H1 (cell line): Measurements from ENCODE around the gene ARHGAP15. TPM values are rescaled to one million over a fixed set of nuclear protein-coding genes. Genes with fewer than 3 reads are reported as not detected.

Source experiments
- CEBPB ChIP-seq: IDR thresholded peaks from 2 replicates; pipeline ENCODE4 v1.6.1; 2012; ENCODE audit warnings: low read depth, low read length
- GABPA ChIP-seq: IDR thresholded peaks from 2 replicates; pipeline ENCODE4 v1.6.1; 2011; ENCODE audit warnings: mild to moderate bottlenecking, low read length, moderate library complexity, borderline replicate concordance; ENCODE audit not compliant: insufficient read depth
- RFX5 ChIP-seq: IDR thresholded peaks from 2 replicates; pipeline ENCODE4 v1.6.1; 2011; ENCODE audit warnings: low read depth, low read length, improper control_type of control experiment, borderline replicate concordance
- polyA plus RNA-seq, 7 experiments: library from polyadenylated mRNA; depleted of rRNA in 3 of 7; stranded (reverse) in 5 of 7; unstranded in 2 of 7; fragments of >200 nt in 5 of 7; fragments of 200-250 nt in 2 of 7; gene quantifications; 1 replicate in 5 of 7; 2 replicates in 1 of 7; 4 replicates in 1 of 7; pipeline versions ENCODE4 v1.2.1 to v1.2.3, GENCODE V29; 2011 to 2013; ENCODE audit warnings: missing spikeins in 2 of 7, mixed read lengths in 2 of 7
- total RNA-seq: library from RNA; stranded (reverse); fragmentation: NEBNext Ultra II Directional; extraction: Animal tissue kit (Norgen Biotek cat#: 25700); gene quantifications from 2 replicates; pipeline ENCODE4 v1.2.1, GENCODE V29; 2021

Gene ARHGAP15
- total and polyA plus RNA-seq, 2 of the 8 experiments (the other 6 are each of a cell fraction or from before 2014, with no cell fraction given), result not detected

DNA sequence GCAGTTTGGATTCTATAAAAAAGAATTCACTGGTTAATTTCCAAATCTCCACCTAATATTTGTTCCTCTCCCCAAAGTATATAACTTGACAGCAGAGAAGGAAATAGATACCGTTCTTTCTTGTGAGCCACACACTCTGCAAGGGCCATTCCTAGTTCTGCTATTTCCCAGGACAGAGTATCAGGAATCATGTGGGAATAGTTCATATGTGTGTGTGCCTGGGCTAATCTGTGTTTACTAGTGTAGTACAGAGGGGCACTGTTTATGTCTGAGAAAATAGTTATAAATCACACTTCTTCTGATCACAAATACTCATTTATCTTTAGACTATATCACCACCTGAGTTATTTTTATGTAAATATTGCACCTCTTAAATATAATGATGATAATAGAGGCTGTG lies 296.7 kb downstream of the ARHGAP15 start (continued):
- no peak for TF ChIP-seq CEBPB
- TF ChIP-seq RFX5, result no peak
- no peak for TF ChIP-seq GABPA
